Measurements from ENCODE around the gene SMIM13.

Gene SMIM13

DNA sequence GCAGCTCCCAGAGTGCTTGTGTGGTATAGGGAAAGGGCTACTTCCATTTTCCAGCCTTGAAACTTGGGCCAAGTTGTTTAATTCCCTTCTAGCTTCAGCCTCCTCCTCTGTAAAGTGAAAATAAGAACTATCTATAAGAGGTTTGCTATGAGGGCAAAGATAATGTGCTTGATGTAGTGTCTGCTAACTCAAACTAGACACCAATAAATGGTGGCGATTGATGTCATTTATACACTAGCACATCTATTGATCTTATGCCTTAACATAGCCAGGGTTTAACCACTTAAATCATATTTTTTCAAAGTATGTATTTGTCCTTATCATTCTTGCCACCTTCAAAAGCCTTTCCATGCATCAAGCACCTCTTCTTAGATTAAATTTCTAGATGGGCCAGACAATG is 83.6 kb downstream of the SMIM13 start:
- TF ChIP-seq Cebpa-rat (IDR thresholded peaks at IDR 0.05) = no peak
- no peak overlapping the region for H3K27ac ChIP-seq
- H3K27me3 ChIP-seq = no peaks in the 10 kb centered on the region

DNA sequence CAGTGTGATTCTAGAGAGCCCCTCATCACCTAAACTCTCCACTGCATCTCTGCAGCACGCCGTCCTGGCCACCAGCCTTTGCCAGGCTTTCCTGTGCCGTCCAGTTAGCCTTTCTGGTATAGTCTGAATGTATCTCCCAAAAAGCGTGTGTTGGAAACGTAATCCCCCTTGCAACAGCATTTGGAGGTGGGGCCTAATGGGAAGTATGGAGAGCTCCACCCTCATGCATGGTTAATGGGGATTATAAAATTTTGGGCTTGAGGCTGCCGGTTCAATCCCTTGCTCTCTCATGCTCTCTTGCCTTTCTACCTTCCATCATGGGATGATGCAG is 85.4 kb downstream of the SMIM13 start:
- no peak for TF ChIP-seq Cebpa-rat (IDR thresholded peaks at IDR 0.05)
- Histone ChIP-seq H3K36me3 (peaks cover 0 to 16% (median 0%) of the 10 kb centered on the region in 11 experiments; a peak in 8 of 22 replicates), H4K20me1 (no peaks in the 10 kb centered on the region), H3K9me3 (replicated peaks in 1 of 11) (peaks cover 0 to 21% (median 10%) of the 10 kb centered on the region in 11 experiments; a peak in 13 of 22 replicates), H3K27me3 (no peaks in the 10 kb centered on the region), H3K9ac (no peak overlapping the region), H3K4me2 (no peak overlapping the region), H3K4me3 (no peak overlapping the region), H3K4me1 (peaks cover 0 to 4% (median 0%) of the 10 kb centered on the region in 10 experiments; a peak in 3 of 20 replicates), H3K27ac (no peak overlapping the region)

More for the DNA sequence above, 83.6 kb downstream of the SMIM13 start:
- H3K4me2 ChIP-seq = no peak overlapping the region
- no peak overlapping the region for H3K4me3 ChIP-seq
- peaks cover 0 to 10% (median 0%) of the 10 kb centered on the region in 10 experiments; a peak in 4 of 20 replicates for H3K4me1 ChIP-seq
- peaks cover 0 to 3% (median 0%) of the 10 kb centered on the region in 11 experiments; a peak in 1 of 22 replicates for H3K36me3 ChIP-seq
- H3K9me3 ChIP-seq (replicated peaks in 1 of 11) = peaks cover 0 to 17% (median 9%) of the 10 kb centered on the region in 11 experiments; a peak in 13 of 22 replicates
- H4K20me1 ChIP-seq = no peaks in the 10 kb centered on the region
- H3K9ac ChIP-seq = no peak overlapping the region

DNA sequence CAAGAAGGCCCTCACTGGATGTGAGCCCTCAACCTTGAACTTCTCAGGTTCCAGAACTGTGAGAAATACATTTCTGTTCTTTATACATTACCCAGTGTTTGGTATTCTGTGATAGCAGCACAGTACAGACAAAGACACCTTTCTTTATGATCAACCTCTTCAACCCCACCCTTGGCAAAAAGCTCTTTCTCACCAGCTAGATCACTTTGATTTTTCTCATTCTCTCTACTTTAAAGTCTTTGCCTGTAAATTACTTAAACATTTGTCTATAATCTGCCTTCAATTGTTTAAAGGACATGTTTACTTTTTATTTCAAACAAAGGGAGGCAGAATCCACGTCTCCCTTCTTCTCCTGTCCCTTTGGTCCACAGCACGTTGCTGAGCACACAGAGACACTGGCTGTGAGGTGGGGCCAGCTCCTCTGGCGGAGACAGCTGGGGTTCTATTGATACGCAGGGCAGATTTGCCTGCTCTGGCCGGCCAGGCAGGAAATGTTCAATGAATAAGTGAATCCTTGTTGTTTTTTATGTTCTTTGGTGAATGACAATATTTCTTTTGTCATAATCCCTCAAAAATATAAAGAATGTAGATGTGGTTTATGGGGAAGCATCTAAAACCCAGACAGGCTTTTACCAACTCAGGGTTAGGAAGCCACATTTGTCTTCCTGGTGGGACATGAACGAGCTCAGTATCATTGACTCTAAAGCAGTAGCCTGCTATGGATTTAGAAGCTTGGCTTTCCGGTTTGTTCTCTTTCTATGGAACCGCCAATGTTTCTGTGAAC is 86.0 kb downstream of the SMIM13 start:
- Histone ChIP-seq H3K27ac (no peak overlapping the region), H3K4me2 (no peak overlapping the region), H3K4me3 (no peak overlapping the region), H4K20me1 (no peaks in the 10 kb centered on the region), H3K9me3 (replicated peaks in 1 of 11) (peaks cover 0 to 21% (median 10%) of the 10 kb centered on the region in 11 experiments; a peak in 15 of 22 replicates), H3K9ac (no peak overlapping the region), H3K27me3 (no peaks in the 10 kb centered on the region), H3K4me1 (no peaks in the 10 kb centered on the region), H3K36me3 (peaks cover 0 to 22% (median 4%) of the 10 kb centered on the region in 11 experiments; a peak in 12 of 22 replicates)
- TF ChIP-seq Cebpa-rat (IDR thresholded peaks at IDR 0.05) = no peak

- Histone ChIP-seq H3K9me3 (replicated peaks in 1 of 11) (peaks cover 0 to 24% (median 16%) of the 10 kb centered on the region in 11 experiments; a peak in 17 of 22 replicates), H4K20me1 (no peaks in the 10 kb centered on the region; a peak in 1 of 22 replicates), H3K4me1 (no peaks in the 10 kb centered on the region), H3K27me3 (no peaks in the 10 kb centered on the region), H3K27ac (no peak overlapping the region), H3K36me3 (peaks cover 5 to 42% (median 17%) of the 10 kb centered on the region in 11 experiments; a peak in 17 of 22 replicates), H3K4me2 (no peak overlapping the region), H3K4me3 (no peak overlapping the region), H3K9ac (no peak overlapping the region)
- no peak for TF ChIP-seq Cebpa-rat (IDR thresholded peaks at IDR 0.05)
Measured at GRCh38 chr6:11181478-11182136, 88.0 kb downstream of the SMIM13 start.

- Histone ChIP-seq H3K9ac (no peak overlapping the region), H3K9me3 (replicated peaks in 1 of 11) (peaks cover 0 to 24% (median 16%) of the 10 kb centered on the region in 11 experiments; a peak in 17 of 22 replicates), H4K20me1 (peaks cover 0 to 6% (median 0%) of the 10 kb centered on the region in 11 experiments; a peak in 2 of 22 replicates), H3K4me3 (no peak overlapping the region), H3K36me3 (peaks cover 11 to 64% (median 30%) of the 10 kb centered on the region in 11 experiments; a peak in 17 of 22 replicates), H3K27ac (no peak overlapping the region), H3K27me3 (no peaks in the 10 kb centered on the region), H3K4me1 (no peaks in the 10 kb centered on the region), H3K4me2 (no peak overlapping the region)
- TF ChIP-seq Cebpa-rat (IDR thresholded peaks at IDR 0.05) = no peak
Measured at GRCh38 chr6:11183761-11184362, 90.2 kb downstream of the SMIM13 start.

GRCh38 chr6:11185204-11185842 is 91.7 kb downstream of the SMIM13 start:
- Histone ChIP-seq H3K9ac (no peak overlapping the region), H3K4me3 (no peak overlapping the region), H3K36me3 (peaks cover 15 to 79% (median 45%) of the 10 kb centered on the region in 11 experiments; a peak in 20 of 22 replicates), H3K4me1 (no peaks in the 10 kb centered on the region), H3K9me3 (replicated peaks in 1 of 11) (peaks cover 0 to 25% (median 18%) of the 10 kb centered on the region in 11 experiments; a peak in 18 of 22 replicates), H3K27me3 (no peaks in the 10 kb centered on the region), H4K20me1 (peaks cover 0 to 21% (median 0%) of the 10 kb centered on the region in 11 experiments; a peak in 2 of 22 replicates), H3K27ac (no peak overlapping the region), H3K4me2 (no peak overlapping the region)
- TF ChIP-seq Cebpa-rat (IDR thresholded peaks at IDR 0.05) = no peak

GRCh38 chr6:11187301-11187700 is 93.7 kb downstream of the SMIM13 start:
- Histone ChIP-seq H3K27me3 (no peaks in the 10 kb centered on the region), H3K4me1 (peaks cover 0 to 11% (median 7%) of the 10 kb centered on the region in 10 experiments; a peak in 11 of 20 replicates), H3K36me3 (peaks cover 25 to 99% (median 58%) of the 10 kb centered on the region in 11 experiments; a peak in 20 of 22 replicates), H3K9ac (no peak overlapping the region), H4K20me1 (peaks cover 0 to 25% (median 0%) of the 10 kb centered on the region in 11 experiments; a peak in 2 of 22 replicates), H3K4me2 (no peak overlapping the region), H3K4me3 (no peak overlapping the region), H3K27ac (no peak overlapping the region), H3K9me3 (replicated peaks in 1 of 11) (peaks cover 0 to 25% (median 10%) of the 10 kb centered on the region in 11 experiments; a peak in 14 of 22 replicates)
- TF ChIP-seq Cebpa-rat (IDR thresholded peaks at IDR 0.05) = no peak
